ENCODE data around the gene MXD3.

Gene MXD3

GRCh38 chr5:177329883-177330282 lies 18.2 kb upstream of the MXD3 start:
- Histone ChIP-seq H3K4me1 (ENCODE audit: control insufficient read depth, insufficient read depth, low read length) (peaks cover 4% of the 10 kb centered on the region), H3K27me3 (ENCODE audit: control insufficient read depth, insufficient read depth, low read length) (no peaks in the 10 kb centered on the region), H3K4me3 (ENCODE audit: low read depth, low read length) (no peak overlapping the region), H3K9ac (ENCODE audit: low read depth, low read length) (no peak overlapping the region), H3K36me3 (ENCODE audit: control insufficient read depth, insufficient read depth, low read length) (peaks cover 34% of the 10 kb centered on the region), H3K9me3 (ENCODE audit: control insufficient read depth, insufficient read depth, low read length) (no peaks in the 10 kb centered on the region)

- H3K4me1 ChIP-seq (ENCODE audit: control insufficient read depth, insufficient read depth, low read length), result peaks cover 4% of the 10 kb centered on the region
- no peak overlapping the region for H3K4me3 ChIP-seq (ENCODE audit: low read depth, low read length)
- H3K9ac ChIP-seq (ENCODE audit: low read depth, low read length), result no peak overlapping the region
- no peaks in the 10 kb centered on the region for H3K9me3 ChIP-seq (ENCODE audit: control insufficient read depth, insufficient read depth, low read length)
- H3K36me3 ChIP-seq (ENCODE audit: control insufficient read depth, insufficient read depth, low read length), result peaks cover 22% of the 10 kb centered on the region
- no peaks in the 10 kb centered on the region for H3K27me3 ChIP-seq (ENCODE audit: control insufficient read depth, insufficient read depth, low read length)
Observed at GRCh38 chr5:177328545-177329231, 17.0 kb upstream of the MXD3 start.

- Histone ChIP-seq H3K4me1 (ENCODE audit: control insufficient read depth, insufficient read depth, low read length) (peaks cover 4% of the 10 kb centered on the region), H3K9ac (ENCODE audit: low read depth, low read length) (no peak overlapping the region), H3K27me3 (ENCODE audit: control insufficient read depth, insufficient read depth, low read length) (no peaks in the 10 kb centered on the region), H3K36me3 (ENCODE audit: control insufficient read depth, insufficient read depth, low read length) (peaks cover 17% of the 10 kb centered on the region), H3K9me3 (ENCODE audit: control insufficient read depth, insufficient read depth, low read length) (no peaks in the 10 kb centered on the region), H3K4me3 (ENCODE audit: low read depth, low read length) (no peak overlapping the region)
Observed at GRCh38 chr5:177327539-177328522, 16.1 kb upstream of the MXD3 start.

- Histone ChIP-seq H3K4me1 (ENCODE audit: control insufficient read depth, insufficient read depth, low read length) (peaks cover 4% of the 10 kb centered on the region), H3K36me3 (ENCODE audit: control insufficient read depth, insufficient read depth, low read length) (no peaks in the 10 kb centered on the region), H3K27me3 (ENCODE audit: control insufficient read depth, insufficient read depth, low read length) (no peaks in the 10 kb centered on the region), H3K9me3 (ENCODE audit: control insufficient read depth, insufficient read depth, low read length) (no peaks in the 10 kb centered on the region), H3K9ac (ENCODE audit: low read depth, low read length) (peak overlapping the region; percentile 9), H3K4me3 (ENCODE audit: low read depth, low read length) (no peak overlapping the region)
Observed at GRCh38 chr5:177325868-177326381, 14.2 kb upstream of the MXD3 start.

- H3K9ac ChIP-seq (ENCODE audit: low read depth, low read length), result no peak overlapping the region
- no peak overlapping the region for H3K4me3 ChIP-seq (ENCODE audit: low read depth, low read length)
- H3K9me3 ChIP-seq (ENCODE audit: control insufficient read depth, insufficient read depth, low read length), result no peaks in the 10 kb centered on the region
- peaks cover 4% of the 10 kb centered on the region for H3K4me1 ChIP-seq (ENCODE audit: control insufficient read depth, insufficient read depth, low read length)
- no peaks in the 10 kb centered on the region for H3K36me3 ChIP-seq (ENCODE audit: control insufficient read depth, insufficient read depth, low read length)
- H3K27me3 ChIP-seq (ENCODE audit: control insufficient read depth, insufficient read depth, low read length), result no peaks in the 10 kb centered on the region
Observed at GRCh38 chr5:177320879-177321278, 9.2 kb upstream of the MXD3 start.

- Histone ChIP-seq H3K9ac (ENCODE audit: low read depth, low read length) (no peak overlapping the region), H3K36me3 (ENCODE audit: control insufficient read depth, insufficient read depth, low read length) (no peaks in the 10 kb centered on the region), H3K27me3 (ENCODE audit: control insufficient read depth, insufficient read depth, low read length) (no peaks in the 10 kb centered on the region), H3K4me1 (ENCODE audit: control insufficient read depth, insufficient read depth, low read length) (no peaks in the 10 kb centered on the region), H3K9me3 (ENCODE audit: control insufficient read depth, insufficient read depth, low read length) (no peaks in the 10 kb centered on the region), H3K4me3 (ENCODE audit: low read depth, low read length) (no peak overlapping the region)
Observed at GRCh38 chr5:177319913-177320588, 8.4 kb upstream of the MXD3 start.

GRCh38 chr5:177317959-177318377 lies 6.3 kb upstream of the MXD3 start:
- Histone ChIP-seq H3K9ac (ENCODE audit: low read depth, low read length) (no peak overlapping the region), H3K9me3 (ENCODE audit: control insufficient read depth, insufficient read depth, low read length) (no peaks in the 10 kb centered on the region), H3K4me3 (ENCODE audit: low read depth, low read length) (no peak overlapping the region), H3K27me3 (ENCODE audit: control insufficient read depth, insufficient read depth, low read length) (no peaks in the 10 kb centered on the region), H3K36me3 (ENCODE audit: control insufficient read depth, insufficient read depth, low read length) (no peaks in the 10 kb centered on the region), H3K4me1 (ENCODE audit: control insufficient read depth, insufficient read depth, low read length) (no peaks in the 10 kb centered on the region)

GRCh38 chr5:177316005-177316404 lies 4.3 kb upstream of the MXD3 start:
- H3K9me3 ChIP-seq (ENCODE audit: control insufficient read depth, insufficient read depth, low read length), result no peaks in the 10 kb centered on the region
- no peaks in the 10 kb centered on the region for H3K27me3 ChIP-seq (ENCODE audit: control insufficient read depth, insufficient read depth, low read length)
- no peak overlapping the region for H3K4me3 ChIP-seq (ENCODE audit: low read depth, low read length)
- no peaks in the 10 kb centered on the region for H3K36me3 ChIP-seq (ENCODE audit: control insufficient read depth, insufficient read depth, low read length)
- no peak overlapping the region for H3K9ac ChIP-seq (ENCODE audit: low read depth, low read length)
- no peaks in the 10 kb centered on the region for H3K4me1 ChIP-seq (ENCODE audit: control insufficient read depth, insufficient read depth, low read length)

- no peaks in the 10 kb centered on the region for H3K9me3 ChIP-seq (ENCODE audit: control insufficient read depth, insufficient read depth, low read length)
- H3K4me1 ChIP-seq (ENCODE audit: control insufficient read depth, insufficient read depth, low read length), result peaks cover 4% of the 10 kb centered on the region
- H3K27me3 ChIP-seq (ENCODE audit: control insufficient read depth, insufficient read depth, low read length), result no peaks in the 10 kb centered on the region
- no peak overlapping the region for H3K9ac ChIP-seq (ENCODE audit: low read depth, low read length)
- no peak overlapping the region for H3K4me3 ChIP-seq (ENCODE audit: low read depth, low read length)
- no peaks in the 10 kb centered on the region for H3K36me3 ChIP-seq (ENCODE audit: control insufficient read depth, insufficient read depth, low read length)
Observed at GRCh38 chr5:177315411-177315810, 3.7 kb upstream of the MXD3 start.

- Histone ChIP-seq H3K9ac (ENCODE audit: low read depth, low read length) (no peak overlapping the region), H3K4me1 (ENCODE audit: control insufficient read depth, insufficient read depth, low read length) (peaks cover 7% of the 10 kb centered on the region)
Observed at GRCh38 chr5:177314376-177315342, 3.0 kb upstream of the MXD3 start.

More at GRCh38 chr5:177314376-177315342, 3.0 kb upstream of the MXD3 start:
- no peaks in the 10 kb centered on the region for H3K9me3 ChIP-seq (ENCODE audit: control insufficient read depth, insufficient read depth, low read length)
- H3K4me3 ChIP-seq (ENCODE audit: low read depth, low read length), result no peak overlapping the region
- no peaks in the 10 kb centered on the region for H3K27me3 ChIP-seq (ENCODE audit: control insufficient read depth, insufficient read depth, low read length)
- H3K36me3 ChIP-seq (ENCODE audit: control insufficient read depth, insufficient read depth, low read length), result no peaks in the 10 kb centered on the region

Measured in iPS-15b (cell line).